HL-60/S4 treated with retinoic acid at 250 ng/mL for 4 days and 3 days (cell line): ENCODE data around the gene APBA1.

Source experiments
- in situ Hi-C: fragments of 300-500 bp; cut with MboI; formaldehyde crosslinking; loops from 2 replicates; pipeline ENCODE4 v1.7.0; 2022; ENCODE audit warnings: low sequenced_read_pairs

Gene APBA1

GRCh38 chr9:69380811-69381210, 291.4 kb downstream of the APBA1 start:
- in situ Hi-C loops, result no loop called here

GRCh38 chr9:69380301-69380700, 291.9 kb downstream of the APBA1 start:
- in situ Hi-C loops, result no loop called here

- in situ Hi-C loops, result no loop called here
These were observed 292.7 kb downstream of the APBA1 start for GRCh38 chr9:69379270-69379982.

- in situ Hi-C loops, result no loop called here
These were observed 294.2 kb downstream of the APBA1 start for GRCh38 chr9:69377981-69378380.
